ENCODE results near the gene LIPM.

The LIPM gene
- 0 reads per million in 9 experiments for total RNA-seq

DNA sequence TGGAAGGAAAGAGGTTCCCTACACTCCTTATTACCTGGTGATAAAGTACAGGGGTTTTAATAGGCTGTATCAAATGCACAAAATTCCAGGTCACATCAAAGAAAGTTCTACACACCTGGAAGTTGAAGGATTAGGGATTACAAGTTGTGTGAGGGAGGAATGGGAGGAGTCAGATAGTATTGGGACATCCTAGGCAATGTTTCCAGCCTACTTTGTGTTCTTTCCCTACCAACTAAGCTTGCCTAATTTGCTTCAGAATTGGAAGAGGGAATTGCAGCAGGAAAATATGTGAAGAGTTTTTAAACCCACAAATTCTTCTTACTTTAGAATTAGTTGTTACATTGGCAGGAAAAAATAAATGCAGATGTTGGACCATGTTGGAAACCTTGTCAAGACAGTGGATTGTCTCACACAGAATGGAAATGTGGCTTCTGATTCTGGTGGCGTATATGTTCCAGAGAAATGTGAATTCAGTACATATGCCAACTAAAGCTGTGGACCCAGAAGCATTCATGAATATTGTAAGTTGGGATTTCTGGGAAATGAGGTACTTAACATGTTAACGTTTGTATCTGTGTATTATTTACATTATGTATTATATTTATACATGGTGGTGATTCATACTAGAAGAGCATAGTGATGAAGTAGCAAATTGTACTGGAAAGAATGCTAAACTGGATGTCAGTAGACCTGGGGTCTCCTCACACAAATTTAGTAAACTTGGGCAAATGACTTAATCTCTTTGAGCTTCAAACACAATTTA, at the start of gene LIPM:
Gene LIPM (plus strand): TSS at position 208 of the 763 bp plus-strand sequence. CDS start 167 bp downstream, at position 375.
- Mint-ChIP-seq H3K27me3 (no peaks in the 10 kb centered on the region), H3K27ac (no peak within 1 kb of the TSS), H3K4me3 (no peak within 1 kb of the TSS), H3K36me3 (ENCODE audit: insufficient read depth) (no peaks in the 10 kb centered on the region), H3K9me3 (no peaks in the 10 kb centered on the region), H3K4me1 (ENCODE audit: low read depth in 2 of 2) (peaks cover 0 to 3% of the 10 kb centered on the region in 2 donors)
- DNase-seq: no peak
- no peak for ATAC-seq (replicated peaks)

DNA sequence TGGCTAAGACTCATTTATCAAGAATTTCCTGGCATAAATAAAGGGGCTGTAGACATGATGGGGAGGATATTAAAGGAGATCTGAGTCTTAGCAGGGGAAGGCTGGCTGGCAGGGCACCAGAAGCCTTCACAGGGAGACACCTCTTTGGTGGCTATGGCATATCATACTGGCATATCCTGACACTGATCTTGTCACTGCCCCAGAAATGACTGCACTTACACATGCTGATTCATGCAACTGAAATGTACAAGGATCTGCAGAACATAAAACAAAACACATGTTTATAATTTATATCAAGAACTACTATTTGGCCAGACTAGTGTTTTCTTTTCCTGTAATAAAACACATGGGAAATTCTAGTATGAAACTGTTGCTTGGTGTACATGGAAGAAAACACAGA, 48.2 kb upstream of the LIPM start:
- ATAC-seq (replicated peaks): no peak
- Mint-ChIP-seq H3K4me1 (ENCODE audit: low read depth in 2 of 2) (no peaks in the 10 kb centered on the region), H3K4me3 (no peak overlapping the region), H3K36me3 (ENCODE audit: insufficient read depth) (no peaks in the 10 kb centered on the region), H3K27ac (no peak overlapping the region), H3K27me3 (peaks cover 0 to 6% of the 10 kb centered on the region in 2 donors), H3K9me3 (no peaks in the 10 kb centered on the region)
- DNase-seq: no peak

- H3K27me3 Mint-ChIP-seq: peaks cover 0 to 6% of the 10 kb centered on the region in 2 donors
- no peaks in the 10 kb centered on the region for H3K9me3 Mint-ChIP-seq
- H3K27ac Mint-ChIP-seq: no peak overlapping the region
- DNase-seq: no peak
- no peaks in the 10 kb centered on the region for H3K36me3 Mint-ChIP-seq (ENCODE audit: insufficient read depth)
- ATAC-seq (replicated peaks): no peak
- no peak overlapping the region for H3K4me3 Mint-ChIP-seq
- H3K4me1 Mint-ChIP-seq (ENCODE audit: low read depth in 2 of 2): peaks cover 2 to 5% of the 10 kb centered on the region in 2 donors
Observed at GRCh38 chr10:88755753-88756152, 46.8 kb upstream of the LIPM start.

- H3K9me3 Mint-ChIP-seq: no peaks in the 10 kb centered on the region
- H3K4me3 Mint-ChIP-seq: no peak overlapping the region
- peaks cover 2 to 5% of the 10 kb centered on the region in 2 donors for H3K4me1 Mint-ChIP-seq (ENCODE audit: low read depth in 2 of 2)
- peaks cover 0 to 6% of the 10 kb centered on the region in 2 donors for H3K27me3 Mint-ChIP-seq
- H3K27ac Mint-ChIP-seq: no peak overlapping the region
- no peak for ATAC-seq (replicated peaks)
- DNase-seq: no peak
- no peaks in the 10 kb centered on the region for H3K36me3 Mint-ChIP-seq (ENCODE audit: insufficient read depth)
Observed at GRCh38 chr10:88756660-88757059, 45.9 kb upstream of the LIPM start.

DNA sequence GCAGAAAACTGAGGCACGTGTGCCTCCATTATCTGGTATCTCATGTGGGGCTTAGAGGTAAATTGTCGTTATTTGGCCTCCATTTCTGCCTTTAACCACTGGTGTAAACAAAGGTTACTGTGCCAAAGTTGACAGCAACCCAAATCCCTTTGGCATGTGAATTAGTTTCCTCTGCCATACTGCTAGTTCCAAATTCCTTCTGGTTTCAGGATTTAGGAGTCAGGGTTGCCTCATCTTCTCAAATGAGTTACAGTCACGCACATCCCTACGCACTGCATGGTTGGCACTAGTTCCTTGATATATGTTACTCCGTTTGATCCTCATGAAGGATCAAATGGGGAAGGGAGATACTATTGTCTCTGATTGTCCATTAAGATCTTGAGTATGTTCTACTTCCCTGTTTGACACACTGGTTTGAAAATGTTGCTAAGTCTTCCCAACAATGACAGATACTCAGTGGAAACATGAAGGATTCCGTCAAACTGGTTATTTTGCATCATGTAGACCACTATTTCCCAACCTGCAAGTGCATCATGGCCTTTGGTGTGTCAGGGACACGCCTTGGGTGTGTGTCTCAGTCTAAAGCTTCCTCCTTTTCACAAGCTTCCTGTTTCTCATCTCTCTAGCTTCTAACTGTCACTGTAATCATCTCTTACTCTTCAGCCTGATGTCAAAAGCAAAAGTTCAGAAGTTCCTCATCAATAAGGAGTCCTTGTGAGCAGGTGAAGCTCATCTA, 43.0 kb upstream of the LIPM start, which contains the start of gene LIPN:
Gene LIPN (plus strand): TSS at position 655 of the 736 bp plus-strand sequence. CDS start 1,386 bp downstream, outside the sequence.
- Mint-ChIP-seq H3K4me1 (ENCODE audit: low read depth in 2 of 2) (peaks cover 2 to 5% of the 10 kb centered on the region in 2 donors), H3K4me3 (no peak within 1 kb of the TSS), H3K36me3 (ENCODE audit: insufficient read depth) (no peaks in the 10 kb centered on the region), H3K27me3 (peaks cover 0 to 6% of the 10 kb centered on the region in 2 donors), H3K9me3 (no peaks in the 10 kb centered on the region), H3K27ac (peak within 1 kb of the TSS in 1 of 2 donors; percentile 14)
- ATAC-seq (replicated peaks) (peak; percentile 54), DNase-seq (no peak)

- Mint-ChIP-seq H3K9me3 (no peaks in the 10 kb centered on the region), H3K4me3 (no peak overlapping the region), H3K36me3 (ENCODE audit: insufficient read depth) (no peaks in the 10 kb centered on the region), H3K27me3 (no peaks in the 10 kb centered on the region), H3K4me1 (ENCODE audit: low read depth in 2 of 2) (peaks cover 2 to 5% of the 10 kb centered on the region in 2 donors), H3K27ac (no peak overlapping the region)
- no peak for DNase-seq
- ATAC-seq (replicated peaks): no peak
Observed at GRCh38 chr10:88762906-88763305, 39.6 kb upstream of the LIPM start.

DNA sequence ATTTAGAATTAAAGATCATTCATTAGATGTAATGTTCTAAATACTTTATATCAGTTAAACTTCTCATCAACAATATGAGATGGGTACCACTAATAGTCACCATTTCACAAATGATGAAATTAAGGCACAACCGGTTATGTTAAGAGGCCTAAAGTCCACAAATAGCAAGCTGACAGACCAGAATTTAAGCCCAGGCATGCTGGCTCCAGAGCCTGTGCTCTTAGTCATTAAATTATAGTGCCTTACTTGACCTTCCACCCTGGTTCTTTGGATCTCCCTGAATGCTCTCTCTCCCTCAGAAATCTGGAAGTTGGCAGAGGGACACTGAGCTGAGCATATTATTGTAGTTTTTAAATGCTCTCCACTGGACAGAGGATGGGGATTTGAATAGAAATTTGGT, 39.1 kb upstream of the LIPM start:
- H3K27me3 Mint-ChIP-seq: no peaks in the 10 kb centered on the region
- H3K4me3 Mint-ChIP-seq: no peak overlapping the region
- no peak for ATAC-seq (replicated peaks)
- H3K9me3 Mint-ChIP-seq: no peaks in the 10 kb centered on the region
- H3K36me3 Mint-ChIP-seq (ENCODE audit: insufficient read depth): no peaks in the 10 kb centered on the region
- no peak overlapping the region for H3K27ac Mint-ChIP-seq
- DNase-seq: no peak
- peaks cover 2 to 5% of the 10 kb centered on the region in 2 donors for H3K4me1 Mint-ChIP-seq (ENCODE audit: low read depth in 2 of 2)

- no peaks in the 10 kb centered on the region for H3K27me3 Mint-ChIP-seq
- peaks cover 2 to 5% of the 10 kb centered on the region in 2 donors for H3K4me1 Mint-ChIP-seq (ENCODE audit: low read depth in 2 of 2)
- H3K9me3 Mint-ChIP-seq: no peaks in the 10 kb centered on the region
- no peak overlapping the region for H3K4me3 Mint-ChIP-seq
- DNase-seq (no peak), ATAC-seq (replicated peaks) (no peak)
- H3K27ac Mint-ChIP-seq: no peak overlapping the region
- no peaks in the 10 kb centered on the region for H3K36me3 Mint-ChIP-seq (ENCODE audit: insufficient read depth)
Observed at GRCh38 chr10:88764110-88764509, 38.4 kb upstream of the LIPM start.

DNA sequence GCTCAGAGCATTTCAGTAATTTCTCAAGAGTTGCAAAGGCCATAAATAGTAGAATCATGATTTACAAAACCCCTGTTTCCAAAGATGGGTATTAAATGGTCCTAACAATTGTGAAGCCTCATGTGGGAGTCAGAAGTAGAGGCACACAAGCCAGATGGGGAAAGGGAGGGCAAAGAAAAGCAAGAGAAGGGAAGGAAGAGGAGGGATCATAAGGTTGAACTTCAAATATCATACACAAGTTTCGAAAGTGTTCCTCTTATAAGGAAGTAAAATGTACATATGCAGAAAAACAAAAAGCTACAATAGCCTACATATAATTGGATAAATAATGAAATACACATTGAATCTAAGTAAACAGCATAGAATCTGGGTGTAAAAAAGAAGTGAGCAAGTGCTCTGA, 36.7 kb upstream of the LIPM start:
- Mint-ChIP-seq H3K4me1 (ENCODE audit: low read depth in 2 of 2) (no peaks in the 10 kb centered on the region), H3K27me3 (no peaks in the 10 kb centered on the region), H3K9me3 (no peaks in the 10 kb centered on the region), H3K4me3 (no peak overlapping the region), H3K36me3 (ENCODE audit: insufficient read depth) (no peaks in the 10 kb centered on the region), H3K27ac (no peak overlapping the region)
- DNase-seq (no peak), ATAC-seq (replicated peaks) (no peak)

DNA sequence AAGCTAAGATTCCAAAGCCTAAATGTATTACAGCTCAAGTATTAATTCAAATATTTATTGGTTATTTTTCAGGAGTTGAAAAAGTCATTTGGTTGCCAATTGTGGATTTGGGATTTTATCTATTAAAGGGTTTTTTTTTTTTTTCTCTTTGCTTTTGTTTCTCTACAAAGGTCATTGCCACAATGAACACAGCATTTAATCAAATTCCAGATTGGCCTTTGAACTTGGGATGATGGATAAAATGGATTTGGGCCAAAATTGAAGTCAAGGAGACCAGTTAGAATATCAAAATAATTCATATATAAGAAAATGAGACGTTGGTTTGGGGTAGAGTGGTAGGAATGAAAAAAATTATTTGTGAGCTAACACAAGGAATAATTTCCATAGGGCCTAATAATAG, 33.1 kb upstream of the LIPM start:
- no peak overlapping the region for H3K27ac Mint-ChIP-seq
- ATAC-seq (replicated peaks) (no peak), DNase-seq (no peak)
- no peaks in the 10 kb centered on the region for H3K36me3 Mint-ChIP-seq (ENCODE audit: insufficient read depth)
- H3K9me3 Mint-ChIP-seq: no peaks in the 10 kb centered on the region
- peaks cover 0 to 9% of the 10 kb centered on the region in 2 donors for H3K27me3 Mint-ChIP-seq
- H3K4me3 Mint-ChIP-seq: no peak overlapping the region
- H3K4me1 Mint-ChIP-seq (ENCODE audit: low read depth in 2 of 2): no peaks in the 10 kb centered on the region

GRCh38 chr10:88781206-88781605, 21.3 kb upstream of the LIPM start:
- H3K4me1 Mint-ChIP-seq (ENCODE audit: low read depth in 2 of 2): peaks cover 0 to 7% of the 10 kb centered on the region in 2 donors
- H3K27ac Mint-ChIP-seq: no peak overlapping the region
- peaks cover 4 to 7% of the 10 kb centered on the region in 2 donors for H3K27me3 Mint-ChIP-seq
- no peak for ATAC-seq (replicated peaks)
- no peak for DNase-seq
- no peaks in the 10 kb centered on the region for H3K36me3 Mint-ChIP-seq (ENCODE audit: insufficient read depth)
- no peaks in the 10 kb centered on the region for H3K9me3 Mint-ChIP-seq
- H3K4me3 Mint-ChIP-seq: no peak overlapping the region

GRCh38 chr10:88782222-88782621, 20.3 kb upstream of the LIPM start:
- no peak for DNase-seq
- Mint-ChIP-seq H3K27me3 (peaks cover 4 to 7% of the 10 kb centered on the region in 2 donors), H3K4me3 (no peak overlapping the region), H3K36me3 (ENCODE audit: insufficient read depth) (no peaks in the 10 kb centered on the region), H3K9me3 (no peaks in the 10 kb centered on the region), H3K4me1 (ENCODE audit: low read depth in 2 of 2) (peaks cover 0 to 7% of the 10 kb centered on the region in 2 donors), H3K27ac (no peak overlapping the region)
- no peak for ATAC-seq (replicated peaks)

- DNase-seq (no peak), ATAC-seq (replicated peaks) (no peak)
- peaks cover 0 to 4% of the 10 kb centered on the region in 2 donors for H3K27me3 Mint-ChIP-seq
- no peak overlapping the region for H3K27ac Mint-ChIP-seq
- no peaks in the 10 kb centered on the region for H3K36me3 Mint-ChIP-seq (ENCODE audit: insufficient read depth)
- no peak overlapping the region for H3K4me3 Mint-ChIP-seq
- H3K9me3 Mint-ChIP-seq: no peaks in the 10 kb centered on the region
- peaks cover 0 to 7% of the 10 kb centered on the region in 2 donors for H3K4me1 Mint-ChIP-seq (ENCODE audit: low read depth in 2 of 2)
Observed at GRCh38 chr10:88783724-88784123, 18.8 kb upstream of the LIPM start.
